HG03342 (cell line): ENCODE measurements around the gene SYNDIG1.

ENCODE experiments used
- ATAC-seq: cut with Tn5 transposase; IDR thresholded peaks from one replicate; pipeline ENCODE4 v1.9.1; 2021; ENCODE audit warnings: mild to moderate bottlenecking, moderate library complexity; ENCODE audit not compliant: unreplicated experiment

SYNDIG1 gene

DNA sequence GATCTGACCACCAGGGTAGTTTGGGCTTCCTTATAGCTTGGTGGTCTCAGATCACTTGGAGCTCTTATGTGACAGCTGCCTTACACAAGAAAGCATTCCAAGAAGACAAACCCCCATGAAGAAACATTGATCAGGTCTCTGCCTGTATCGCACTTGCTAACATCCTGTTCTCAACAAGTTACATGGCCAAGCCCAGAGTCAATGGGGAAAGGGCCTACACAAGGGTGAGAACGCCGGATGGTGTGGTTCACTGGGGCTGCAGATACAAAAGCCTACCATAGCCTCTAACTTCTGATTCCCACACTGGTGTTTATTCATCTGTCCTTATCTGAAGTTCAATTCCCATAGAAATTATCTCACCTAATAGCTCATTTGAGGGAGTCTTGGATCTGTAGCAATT, 235.5 kb downstream of the SYNDIG1 start:
- no peak for ATAC-seq

DNA sequence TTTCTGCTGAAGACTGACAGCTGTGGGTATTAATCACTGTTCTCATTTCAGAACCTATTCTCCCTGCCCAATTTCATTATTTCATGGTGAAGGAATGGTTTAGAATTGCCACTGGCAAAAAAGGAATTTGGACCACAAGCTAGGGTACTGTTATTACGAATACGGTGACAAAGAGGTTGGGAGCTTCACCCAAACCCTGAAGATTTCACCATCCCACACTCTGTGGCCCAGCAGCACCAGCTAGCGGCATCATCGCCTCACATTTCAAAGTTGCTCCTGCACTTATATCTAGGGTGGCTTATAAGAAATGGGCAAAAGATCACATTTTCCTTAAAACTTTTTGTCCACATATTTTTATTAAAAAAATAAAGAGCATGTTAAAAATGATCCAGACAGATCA, 236.1 kb downstream of the SYNDIG1 start:
- ATAC-seq = no peak

DNA sequence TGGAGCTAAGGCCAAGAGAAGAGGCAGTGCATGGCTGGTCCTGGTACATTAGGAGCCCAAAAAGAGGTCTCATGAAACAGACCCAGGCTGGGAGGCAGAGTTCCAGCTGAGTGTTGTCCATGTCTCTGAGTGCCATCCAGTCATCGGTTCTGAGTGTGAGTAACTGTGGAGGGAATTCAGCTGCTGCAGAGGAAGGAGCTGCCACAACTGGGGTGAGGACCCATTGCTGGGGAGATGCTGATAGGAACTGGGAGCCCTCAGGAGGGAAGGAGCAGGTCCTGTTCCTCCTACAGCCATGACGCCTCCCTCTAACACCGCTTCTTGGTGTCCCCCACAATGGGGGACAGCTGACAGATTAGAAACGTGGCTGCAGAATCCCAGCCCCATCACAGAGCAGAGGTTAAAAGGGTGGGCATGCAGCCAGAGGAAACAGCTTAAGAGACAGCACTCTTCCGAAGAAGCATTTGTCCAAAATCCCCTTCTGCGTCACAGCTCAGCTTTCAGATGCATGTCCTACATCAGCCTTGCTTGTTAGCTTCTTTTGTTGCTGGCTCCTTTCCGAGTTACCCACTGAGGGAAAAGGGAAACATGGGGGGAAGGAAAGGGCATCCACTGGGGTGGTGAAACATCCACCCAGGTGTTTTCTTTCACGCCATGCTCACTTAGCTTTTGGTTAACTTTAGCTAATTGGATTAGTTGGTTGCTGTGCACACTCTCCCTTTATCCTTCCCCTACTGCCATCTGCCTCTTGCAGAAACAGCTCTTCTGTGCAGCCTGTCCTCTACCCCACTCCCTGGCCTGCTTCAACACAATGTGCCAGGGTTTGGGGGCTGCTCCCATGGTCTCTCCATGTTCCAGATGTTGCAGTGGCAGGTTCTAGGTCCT, 239.2 kb downstream of the SYNDIG1 start:
- ATAC-seq = no peak
